SW480 (cell line): ENCODE results near the gene ISCA1.
"Not testable (repeated sequence)": the region's sequence is repeated elsewhere in the genome, so short reads cannot be mapped to it uniquely, and the experiment has no call there.

Experiments used
- DNase-seq: peaks from one replicate; pipeline ENCODE4 v3.0.0-alpha.2; 2016; ENCODE audit warnings: low spot score

Gene ISCA1

DNA sequence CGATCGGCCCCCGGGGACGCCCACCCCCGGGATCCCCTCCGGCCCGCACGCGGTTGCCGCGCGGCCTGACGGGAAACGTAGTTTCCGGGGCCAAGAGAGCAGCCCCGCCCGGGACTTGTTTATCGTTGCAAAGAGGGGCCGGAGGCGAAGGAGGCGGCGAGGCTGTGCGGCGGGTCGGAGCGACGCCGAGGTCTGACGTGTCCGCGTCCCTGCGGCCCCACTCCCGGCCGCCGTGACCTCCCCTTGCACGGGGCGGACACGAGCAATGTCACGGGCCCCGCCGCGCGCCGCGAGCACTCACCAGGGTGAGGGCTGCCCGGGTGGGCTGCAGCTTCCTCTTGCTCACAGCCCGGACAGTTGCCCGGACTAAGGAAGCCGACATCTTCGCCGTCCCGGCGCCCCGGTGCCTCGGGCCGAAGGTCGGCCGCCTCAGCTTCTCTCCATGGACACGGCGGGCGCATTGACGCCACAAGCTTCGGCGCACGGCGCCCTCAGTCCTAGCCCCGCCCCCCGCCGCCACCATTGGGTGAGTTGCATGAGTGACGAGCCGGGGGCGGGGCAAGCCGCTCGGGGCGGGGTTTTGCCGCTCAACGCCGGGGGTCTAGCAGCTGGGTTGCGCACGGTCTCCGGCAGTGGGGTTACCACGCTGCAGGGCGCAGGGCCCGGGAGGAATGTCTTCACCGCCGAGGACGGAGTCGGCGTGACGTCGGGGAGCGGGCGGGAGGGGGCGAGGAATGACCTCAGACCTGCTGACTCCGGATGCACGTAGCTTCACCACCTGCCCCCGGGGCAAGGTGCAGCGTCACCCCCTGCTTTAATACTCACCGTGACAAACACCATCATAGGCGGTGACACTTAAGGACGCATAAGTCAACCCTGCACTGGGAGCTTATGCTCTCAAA lies at the start of gene ISCA1:
Gene ISCA1 (minus strand): TSS at position 462 of the 902 bp plus-strand sequence. CDS start 80 bp downstream, at position 382.
- DNase-seq, result peak; percentile 86

DNA sequence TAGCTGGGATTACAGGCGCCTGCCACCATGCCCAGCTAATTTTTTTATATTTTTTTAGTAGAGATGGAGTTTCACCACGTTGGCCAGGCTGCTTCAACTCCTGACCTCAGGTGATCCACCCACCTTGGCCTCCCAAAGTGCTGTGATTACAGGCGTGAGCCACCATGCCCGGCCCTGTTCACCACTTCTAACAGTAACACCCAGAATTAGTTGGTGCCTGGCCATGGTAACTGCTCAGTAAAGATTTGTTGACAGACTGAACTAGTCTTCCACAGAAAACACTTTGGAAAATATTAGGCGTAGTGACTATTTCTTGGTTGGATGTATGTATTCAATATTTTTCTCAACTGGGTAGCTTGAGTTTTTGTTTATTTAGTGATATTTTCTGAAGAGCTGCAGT lies 47.8 kb upstream of the ISCA1 start:
- no peak for DNase-seq

DNA sequence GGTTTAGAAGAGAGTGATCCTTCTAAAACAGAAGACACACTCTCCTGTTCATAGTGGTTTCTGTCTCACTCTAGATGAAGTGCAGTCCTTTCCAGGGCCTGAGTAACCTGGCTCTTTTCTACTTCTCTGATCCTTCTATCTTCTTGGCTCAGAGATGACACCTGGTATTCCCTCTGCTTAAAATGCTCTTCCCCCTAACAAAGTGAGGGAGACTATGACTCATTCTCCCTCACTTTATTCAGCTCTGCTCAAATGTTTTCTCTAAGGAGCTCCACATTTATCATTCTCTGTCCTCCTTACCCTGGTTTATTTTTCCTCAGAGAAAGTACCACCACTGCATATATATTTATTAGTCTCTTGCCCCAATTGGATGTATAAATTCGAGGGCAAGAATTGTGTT lies 47.3 kb upstream of the ISCA1 start:
- DNase-seq, result no peak

DNA sequence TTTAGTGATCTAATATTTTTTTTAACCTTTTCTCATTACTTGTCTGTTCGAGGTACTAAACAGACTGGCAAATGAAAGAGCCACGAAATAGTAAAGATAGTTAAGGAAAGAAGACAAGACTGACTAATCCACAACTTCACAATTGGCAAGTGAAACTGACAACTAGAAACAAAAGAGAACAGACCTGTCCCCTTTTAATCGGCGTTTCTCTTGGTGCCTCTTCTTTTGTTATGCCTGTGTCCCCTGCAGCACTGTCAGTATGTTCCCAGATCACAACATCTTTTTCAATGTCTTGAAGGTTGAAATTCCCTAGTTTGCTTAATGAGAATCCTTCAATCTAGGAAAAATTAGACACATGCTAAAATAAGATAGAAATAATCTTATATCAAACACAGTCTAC lies 45.8 kb upstream of the ISCA1 start:
- no peak for DNase-seq

DNA sequence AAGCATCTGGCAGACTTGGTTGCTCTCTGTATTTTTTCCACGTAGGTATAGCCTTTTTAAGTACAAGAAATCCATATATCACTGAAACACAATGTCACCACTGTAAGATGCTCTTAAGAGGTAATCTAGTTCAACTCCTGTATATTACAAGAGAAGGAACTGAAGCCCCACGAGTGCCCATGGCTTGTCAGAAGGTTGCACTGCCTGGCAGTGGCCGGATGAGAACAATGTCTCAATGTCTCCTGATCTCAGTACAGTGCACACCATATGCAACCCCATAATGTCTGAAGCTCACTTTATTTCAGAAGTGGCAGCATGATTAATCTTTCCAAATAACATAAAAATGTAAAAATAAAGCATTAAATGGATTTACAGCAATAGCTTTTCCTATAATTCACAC lies 44.2 kb upstream of the ISCA1 start:
- no peak for DNase-seq

DNA sequence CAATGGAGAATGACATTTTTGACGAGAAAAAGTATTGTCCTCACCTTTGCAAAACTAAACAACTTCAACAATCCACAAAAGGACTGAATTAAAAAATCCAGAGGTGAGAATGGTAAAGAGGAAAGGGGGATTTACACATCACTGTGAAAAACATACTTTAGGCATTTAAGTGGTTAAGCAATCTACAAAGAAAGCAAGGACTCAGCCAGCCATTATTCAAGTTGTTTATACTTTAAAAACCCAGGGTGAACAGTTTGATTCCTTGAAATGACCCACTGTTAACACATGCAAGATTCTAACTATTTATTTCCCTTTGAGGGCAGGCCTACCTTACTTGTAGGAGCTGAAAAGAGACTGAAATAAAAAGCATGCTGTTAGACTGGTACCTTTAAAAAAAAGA lies 42.6 kb upstream of the ISCA1 start:
- DNase-seq, result no peak

DNA sequence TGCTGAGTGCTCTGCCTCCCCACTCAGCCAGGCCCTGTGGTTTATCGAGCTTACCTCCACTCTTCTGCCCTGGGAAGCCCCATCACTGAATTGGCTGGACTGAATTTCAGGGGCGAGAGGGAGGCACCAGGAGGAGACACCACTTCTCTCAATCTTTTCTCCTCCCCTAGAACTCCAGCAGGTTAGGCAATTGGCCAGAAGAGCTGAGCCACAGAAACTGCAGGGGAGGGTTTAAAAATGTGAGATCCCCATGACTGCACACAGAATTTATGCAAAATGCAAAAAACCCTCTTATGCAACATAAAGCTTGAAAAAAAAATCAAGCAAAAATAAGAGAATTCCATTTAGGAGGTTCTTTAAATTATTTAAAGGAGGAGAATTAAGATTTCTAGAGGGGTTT lies 42.0 kb upstream of the ISCA1 start:
- no peak for DNase-seq

DNA sequence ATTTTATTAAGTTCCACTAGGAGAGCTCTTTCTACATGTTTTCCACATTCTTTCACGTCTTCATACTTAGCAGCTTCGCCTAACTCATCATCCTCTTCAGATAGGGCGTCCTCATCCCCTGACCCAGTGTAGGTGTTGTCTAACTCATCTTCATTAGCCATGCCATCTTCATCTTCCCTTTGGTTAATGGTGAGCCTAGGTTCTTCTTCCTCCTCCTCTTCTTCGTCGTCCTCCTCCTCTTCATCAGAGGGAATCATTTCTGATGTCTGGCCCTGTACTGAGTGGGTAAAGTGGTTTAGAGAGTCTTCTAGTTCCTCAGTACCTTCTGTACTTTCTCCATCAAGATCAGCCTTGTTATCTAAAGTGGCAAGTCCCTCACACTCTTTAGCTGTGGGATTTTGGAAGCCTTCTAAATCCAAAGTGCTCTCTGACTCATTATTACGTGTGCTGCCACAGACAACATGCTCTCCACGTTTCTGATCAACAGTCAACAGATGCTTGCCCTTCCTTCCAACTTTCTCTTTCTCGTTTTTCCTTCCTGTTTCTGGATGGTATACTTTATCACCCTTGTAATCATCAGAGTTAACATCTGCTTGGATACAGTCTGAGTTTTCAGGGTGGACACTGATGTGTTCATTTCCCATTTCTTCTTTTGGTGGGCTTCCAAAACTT lies 40.8 kb upstream of the ISCA1 start:
- DNase-seq, result no peak

DNA sequence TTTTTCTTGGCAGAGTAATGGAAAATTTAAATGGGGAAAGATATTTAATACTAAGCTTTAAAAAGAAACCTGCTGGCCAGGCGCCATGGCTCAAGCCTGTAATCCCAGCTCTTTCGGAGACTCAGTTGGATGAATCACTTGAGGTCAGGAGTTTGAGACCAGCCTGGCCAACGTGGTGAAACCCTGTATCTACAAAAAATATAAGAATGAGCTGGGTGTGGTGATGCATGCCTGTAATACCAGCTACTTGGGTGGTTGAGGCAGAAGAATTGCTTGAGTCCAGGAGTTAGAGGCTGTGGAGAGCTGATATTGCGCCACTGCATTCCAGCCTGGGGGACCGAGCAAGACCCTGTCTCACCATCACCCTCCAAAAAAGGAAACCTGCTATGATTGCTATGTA lies 39.0 kb upstream of the ISCA1 start:
- no peak for DNase-seq

DNA sequence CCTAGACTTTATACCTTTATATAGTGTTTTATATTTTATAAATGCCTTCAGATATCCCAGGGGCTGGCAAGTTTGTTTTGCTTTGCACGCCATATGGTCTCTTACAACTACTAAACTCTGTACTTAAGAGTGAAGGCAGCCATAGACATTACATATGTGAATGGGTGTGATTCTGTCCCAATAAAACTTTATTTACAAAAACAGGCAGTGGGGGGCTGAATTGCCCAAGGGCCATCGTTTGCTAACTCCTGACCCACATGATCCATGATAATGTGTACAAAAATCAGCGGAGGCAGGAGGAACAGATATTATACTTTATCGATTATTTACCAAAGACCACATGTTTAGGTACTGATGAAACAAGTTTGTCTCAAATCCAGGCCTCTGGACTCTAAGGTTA lies 35.8 kb upstream of the ISCA1 start:
- DNase-seq, result no peak

DNA sequence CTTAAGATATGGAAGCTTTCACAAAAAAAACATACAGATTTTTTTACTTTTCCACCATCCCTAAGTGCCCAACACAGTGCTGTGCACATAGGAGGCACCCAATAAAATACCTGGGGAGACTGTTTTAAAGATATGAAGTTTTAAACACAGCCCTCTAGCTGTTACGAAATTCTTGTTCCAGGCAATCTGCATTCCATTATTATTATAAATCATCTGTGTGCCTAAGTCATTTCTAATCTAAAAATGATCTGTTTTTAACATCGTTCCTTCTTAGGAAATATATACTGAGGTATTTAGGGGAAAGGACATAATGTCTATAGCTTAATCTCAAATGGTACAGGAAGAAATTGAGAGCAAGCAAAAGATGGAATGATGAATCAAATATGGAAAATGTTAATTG lies 32.7 kb upstream of the ISCA1 start:
- no peak for DNase-seq

DNA sequence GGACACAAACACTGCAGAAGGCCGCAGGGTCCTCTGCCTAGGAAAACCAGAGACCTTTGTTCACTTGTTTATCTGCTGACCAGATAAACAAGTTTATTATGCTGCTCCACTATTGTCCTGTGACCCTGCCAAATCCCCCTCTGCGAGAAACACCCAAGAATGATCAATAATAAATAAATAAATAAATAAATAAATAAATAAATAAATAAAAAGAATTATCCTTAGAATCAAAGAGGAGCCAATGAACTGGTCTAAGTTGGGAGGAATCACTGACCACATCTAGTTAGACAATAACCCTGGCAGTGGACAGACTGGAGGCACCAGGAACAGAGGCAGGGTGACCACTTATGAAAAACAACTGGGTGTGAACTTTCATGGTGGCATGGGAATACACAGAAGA lies 30.6 kb upstream of the ISCA1 start:
- not testable (repeated sequence) for DNase-seq

DNA sequence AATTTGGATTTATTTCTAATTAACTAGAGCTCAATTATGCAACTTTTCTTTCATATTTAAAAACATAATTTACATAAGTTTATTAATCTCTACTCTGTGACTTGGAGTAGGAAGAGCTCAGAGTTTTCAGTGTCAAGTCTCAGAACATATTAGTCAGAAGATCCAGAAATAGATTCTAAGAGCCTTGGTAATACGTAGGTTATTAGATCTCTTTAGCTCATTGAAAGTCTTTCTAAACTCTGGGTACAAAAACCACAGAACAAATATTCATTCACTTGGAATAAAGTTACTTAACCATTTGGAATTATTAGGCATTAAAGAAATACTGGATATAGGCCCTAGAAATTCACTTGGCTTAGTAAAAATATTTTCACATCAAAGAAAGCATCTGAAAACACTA lies 26.3 kb upstream of the ISCA1 start:
- DNase-seq, result no peak

DNA sequence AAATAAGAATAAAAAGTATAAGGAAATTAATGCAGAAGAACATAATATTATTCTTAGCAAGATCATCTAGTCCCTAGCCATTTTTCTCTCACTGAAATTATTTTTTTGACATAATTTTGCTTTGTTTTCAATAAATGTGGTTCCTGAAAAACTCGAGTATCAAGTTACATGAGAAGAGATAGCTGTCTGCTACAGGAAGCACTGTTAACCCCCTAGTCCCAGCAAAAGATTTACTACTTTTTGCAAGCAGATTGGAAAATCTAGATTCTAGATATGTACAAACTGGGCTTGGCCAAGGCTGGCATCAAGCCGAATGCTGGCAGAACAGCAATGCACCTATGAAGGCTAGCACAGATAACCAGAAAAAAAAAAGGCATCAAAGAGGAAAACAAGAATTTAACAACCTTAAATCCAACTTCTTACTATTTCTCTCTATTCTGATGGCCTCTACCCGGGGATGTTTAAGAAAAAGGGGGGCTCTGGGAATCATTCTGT lies 21.9 kb upstream of the ISCA1 start:
- no peak for DNase-seq

DNA sequence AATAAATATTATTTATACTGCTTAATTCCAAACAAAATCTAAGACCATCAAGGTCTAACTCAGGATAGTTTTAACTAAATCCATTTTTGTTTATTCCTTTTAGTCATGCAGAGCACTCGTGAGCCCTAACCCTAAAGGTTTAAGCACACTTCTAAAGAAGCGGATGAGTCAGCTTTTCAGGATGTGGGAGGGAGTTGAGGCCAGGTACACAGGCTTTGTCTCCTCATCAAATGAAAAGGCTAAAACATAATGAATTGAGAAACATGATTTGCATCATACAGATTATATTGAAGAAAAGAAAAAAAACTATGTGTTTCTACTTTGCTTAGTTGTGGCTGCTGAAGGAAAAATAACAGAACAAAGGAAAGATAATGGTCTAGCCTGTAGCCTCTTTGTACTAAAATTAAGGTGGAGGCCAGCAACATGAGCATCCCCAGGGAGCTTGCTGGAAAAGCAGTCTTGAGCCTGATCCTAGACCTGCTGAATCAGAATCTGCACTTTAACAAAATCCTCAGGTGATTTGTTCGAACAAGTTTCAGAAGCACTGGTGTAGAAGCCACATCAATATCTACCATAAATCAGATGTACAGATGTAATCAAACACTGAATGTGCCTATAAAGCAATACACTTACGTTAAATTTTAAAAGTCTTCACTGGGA lies 21.1 kb upstream of the ISCA1 start:
- DNase-seq, result peak; percentile 11

DNA sequence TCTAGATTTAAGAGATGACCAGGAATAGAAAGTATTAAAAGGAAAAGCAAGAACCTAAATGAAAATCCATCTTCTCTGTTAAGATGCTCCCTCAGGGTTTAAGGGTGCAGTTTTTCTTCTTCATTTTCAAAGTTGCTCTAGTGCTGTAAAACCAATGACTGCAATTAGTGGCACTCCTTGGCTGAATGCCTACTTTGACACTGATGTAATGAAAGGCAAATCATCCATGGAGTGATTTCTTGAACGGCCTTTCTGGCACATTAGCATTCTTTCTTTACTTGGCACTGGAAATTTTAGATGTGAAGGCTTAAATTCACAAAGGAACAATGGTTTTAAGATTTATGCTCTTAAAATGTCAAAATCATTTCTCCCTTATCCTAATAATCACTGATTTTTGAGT lies 19.3 kb upstream of the ISCA1 start:
- no peak for DNase-seq

DNA sequence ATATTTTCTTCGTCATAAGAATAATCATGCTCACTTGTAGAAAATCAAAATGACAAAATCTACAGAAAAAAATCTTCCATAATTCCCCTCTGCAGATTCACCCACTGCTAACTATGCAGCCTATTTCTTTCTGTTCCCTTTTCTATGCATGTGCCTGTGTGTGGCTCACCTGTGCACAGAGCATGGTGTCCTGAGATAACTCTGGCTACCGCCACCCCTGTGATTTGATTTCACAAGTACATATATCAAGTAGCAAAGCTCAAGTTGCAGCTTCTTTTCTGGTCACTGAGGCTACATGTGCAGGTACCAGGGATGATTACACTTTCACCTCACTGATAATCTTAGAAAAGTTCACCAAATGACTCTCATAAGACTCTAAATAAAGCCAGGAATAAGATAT lies 18.4 kb upstream of the ISCA1 start:
- DNase-seq, result no peak

DNA sequence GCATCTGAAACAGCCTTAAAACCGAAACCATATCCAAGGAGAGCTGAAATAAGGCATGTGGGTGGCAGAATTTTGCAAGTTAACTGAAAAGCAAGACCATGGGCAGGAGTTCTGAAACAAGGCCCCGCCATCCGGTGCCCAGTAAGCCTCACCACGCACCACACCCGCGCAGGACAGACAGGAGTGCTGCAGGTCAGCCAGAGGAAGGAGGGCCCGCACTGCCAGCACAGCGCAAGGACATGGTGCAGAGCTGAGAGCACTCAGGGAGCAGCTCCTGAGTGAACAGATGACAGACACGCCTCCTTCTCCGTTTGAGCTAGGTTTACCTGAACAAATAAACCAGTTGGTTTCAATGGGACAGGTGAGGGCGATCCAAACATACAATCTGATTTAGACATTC lies 16.5 kb upstream of the ISCA1 start:
- no peak for DNase-seq

DNA sequence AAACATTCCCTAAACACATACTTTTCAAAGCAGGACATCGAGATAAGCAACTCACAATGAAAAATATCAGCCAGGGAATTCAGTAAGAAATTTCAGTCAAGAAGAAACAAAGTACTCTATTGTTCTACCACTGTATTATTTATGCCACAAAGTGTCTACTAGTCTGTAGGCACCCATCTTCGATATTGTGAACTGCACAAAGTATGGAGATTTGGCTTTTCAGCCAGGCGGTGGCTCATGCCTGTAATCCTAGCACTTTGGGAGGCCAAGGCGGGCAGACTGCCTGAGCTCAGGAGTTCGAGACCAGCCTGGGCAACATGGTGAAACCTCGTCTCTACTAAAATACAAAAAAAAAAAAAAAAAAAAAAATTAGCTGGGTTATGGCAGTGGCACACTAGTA lies 8.0 kb upstream of the ISCA1 start:
- DNase-seq, result not testable (repeated sequence)

DNA sequence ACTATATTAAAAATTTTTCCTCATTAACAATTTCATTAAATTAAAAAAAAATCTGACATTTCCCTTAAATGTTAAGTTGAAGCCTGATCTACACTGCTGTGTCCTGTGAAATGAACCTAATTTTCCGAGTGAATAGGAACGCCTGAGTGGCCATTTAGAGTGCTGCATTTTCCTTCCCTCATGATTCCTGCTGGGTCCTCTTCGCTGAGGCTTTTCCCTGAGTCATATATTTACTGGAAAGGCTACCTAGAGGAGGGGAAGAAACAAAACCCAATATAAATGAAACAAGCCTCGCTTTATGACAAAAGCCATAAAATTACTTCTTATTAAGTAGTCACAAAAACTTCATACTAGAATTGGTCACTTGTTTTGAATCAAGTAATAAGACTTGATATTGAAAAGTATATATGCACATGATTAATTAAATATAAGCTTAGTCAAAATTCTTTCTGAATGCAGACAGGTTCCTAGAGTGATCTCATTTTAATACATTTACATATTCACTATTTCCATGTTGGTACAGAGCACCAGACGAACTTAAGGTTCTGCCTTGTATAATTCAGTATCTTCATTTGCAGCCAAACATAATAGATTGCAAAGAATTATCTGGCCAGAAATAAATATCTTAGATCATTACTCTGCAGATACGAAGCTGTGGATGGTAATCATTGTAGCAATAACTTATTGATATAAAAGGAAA lies 6.3 kb upstream of the ISCA1 start:
- no peak for DNase-seq

DNA sequence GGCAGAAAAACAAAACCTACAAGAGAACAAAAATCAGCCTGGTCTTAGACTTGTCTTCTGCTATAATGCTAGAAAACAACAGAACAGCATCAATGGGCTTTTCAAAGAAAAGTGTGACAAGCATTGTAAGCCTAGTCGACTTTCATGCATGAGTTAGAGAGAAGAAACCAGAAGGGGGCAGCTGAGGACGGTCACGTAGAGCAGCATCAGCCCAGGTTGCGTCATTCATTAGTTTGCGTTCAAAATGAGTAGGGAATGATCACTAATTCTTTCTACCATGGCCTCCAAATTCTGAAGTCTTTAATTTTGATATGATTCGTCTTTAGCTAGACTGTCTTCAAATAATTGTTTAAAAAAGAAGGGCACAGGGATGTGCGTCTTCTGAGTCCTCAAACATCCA lies 4.7 kb upstream of the ISCA1 start:
- peak; percentile 8 for DNase-seq

DNA sequence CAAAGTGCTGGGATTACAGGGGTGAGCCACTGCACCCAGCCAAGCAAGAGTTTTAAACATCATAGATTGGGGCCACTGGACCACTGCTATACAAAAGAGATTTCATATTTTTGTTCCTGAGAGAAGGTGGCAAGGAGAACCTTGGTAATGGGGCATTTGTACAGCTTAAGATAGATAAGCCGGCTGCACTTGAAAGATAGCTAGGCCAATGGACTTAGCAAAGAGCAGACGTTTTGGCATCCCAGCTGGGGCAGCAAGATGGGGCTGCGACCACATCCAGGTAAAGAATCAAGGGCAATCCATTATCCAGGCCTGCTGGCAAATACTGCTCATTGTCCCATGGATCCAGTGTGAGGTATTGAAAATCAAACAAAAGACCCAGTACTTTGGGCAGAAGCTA lies 3.9 kb upstream of the ISCA1 start:
- DNase-seq, result no peak
